Esophagus squamous epithelium (tissue), 5 donors: ENCODE data around the gene HOXC13. TPM values are rescaled to one million over a fixed set of nuclear protein-coding genes. Genes with fewer than 3 reads are reported as not detected.
A peak's percentile ranks its signal among the peaks of the same experiment; 100 is the strongest.

ENCODE experiments used
- DNase-seq: peaks from one replicate; lab custom pipeline; 2025; lab: John Stamatoyannopoulos, UW
- H3K27ac ChIP-seq, 4 donors: fragments of 200-600 bp; sonication (generic); one replicate each; pipeline ENCODE4 v1.5.1; 2016 to 2019; ENCODE audit warnings: mild to moderate bottlenecking in 1 of 4
- H3K27me3 ChIP-seq, 4 donors: fragments of 200-600 bp; sonication (generic); 1 replicate in 3 of 4; 2 replicates in 1 of 4; pipeline versions ENCODE4 v1.5.1 to v1.6.0; 2017 to 2021; ENCODE audit warnings: antibody characterized with exemption in 1 of 4
- H3K36me3 ChIP-seq, 3 donors: fragments of 200-600 bp; sonication (generic); one replicate each; pipeline ENCODE4 v1.5.1; 2016 to 2019
- H3K4me1 ChIP-seq, 3 donors: fragments of 200-600 bp; sonication (generic); one replicate each; pipeline ENCODE4 v1.5.1; 2017 to 2019
- H3K4me3 ChIP-seq, 4 donors: fragments of 200-600 bp; sonication (generic); 1 replicate in 3 of 4; 2 replicates in 1 of 4; pipeline ENCODE4 v1.5.1; 2016 to 2019; ENCODE audit warnings: mild to moderate bottlenecking in 2 of 4, moderate library complexity in 1 of 4
- H3K9me3 ChIP-seq, 3 donors: fragments of 200-600 bp; sonication (generic); one replicate each; pipeline ENCODE4 v1.5.1; 2016 to 2019
- POLR2A ChIP-seq, 4 donors: fragments of 450-650 bp; IDR thresholded peaks; one replicate each; pipeline ENCODE4 v1.6.1; 2017; ENCODE audit warnings: antibody characterized with exemption in 4 of 4, mild to moderate bottlenecking in 4 of 4, moderate library complexity in 3 of 4
- WGBS, 2 donors: methylation state at CpG; one replicate each; pipeline ENCODE4 v1.1.5; 2018; 5-methylcytosine and 5-hydroxymethylcytosine counted together
- intact Hi-C: fragments of 100-400 bp; cut with DNase I; formaldehyde crosslinking; loops from one replicate; pipeline ENCODE4 v1.15.0; 2022
- total RNA-seq, 4 donors: library from RNA; depleted of rRNA; stranded (reverse); fragments of >200 nt; gene quantifications; one replicate each; pipeline ENCODE4 v1.1.0, GENCODE V29; 2016
- TF ChIP-seq, protein P1 (sequence below), 6 experiments: fragments of 450-650 bp in 4 of 6; fragments of 200-600 bp in 2 of 6; sonication (generic) in 2 of 6; IDR thresholded peaks; one replicate each; pipeline ENCODE4 v1.5.1; 2016 to 2019; ENCODE audit warnings: antibody characterized with exemption in 6 of 6, mild to moderate bottlenecking in 4 of 6, moderate library complexity in 4 of 6
- donor health status: DM: yes; HTN: yes; CAD: no.

HOXC13 gene
- total RNA-seq, 4 donors from 2014 or later, result 0.83 TPM; not detected in 3

- WGBS, 2 donors, result 7 to 9% methylated on average over 23 to 25 of the region's 30 CpGs
- DNase-seq, result no peak
- no peaks in the 10 kb centered on the region for H3K36me3 ChIP-seq
- intact Hi-C loops, result no loop called here
- no peak overlapping the region for H3K27ac ChIP-seq
- H3K27me3 ChIP-seq, result peaks cover 47 to 100% (median 78%) of the 10 kb centered on the region in 4 donors
- no peak overlapping the region for H3K4me3 ChIP-seq
- H3K9me3 ChIP-seq, result no peaks in the 10 kb centered on the region
- H3K4me1 ChIP-seq, result peaks cover 18 to 35% (median 20%) of the 10 kb centered on the region in 3 donors
- TF ChIP-seq, protein P1, sequence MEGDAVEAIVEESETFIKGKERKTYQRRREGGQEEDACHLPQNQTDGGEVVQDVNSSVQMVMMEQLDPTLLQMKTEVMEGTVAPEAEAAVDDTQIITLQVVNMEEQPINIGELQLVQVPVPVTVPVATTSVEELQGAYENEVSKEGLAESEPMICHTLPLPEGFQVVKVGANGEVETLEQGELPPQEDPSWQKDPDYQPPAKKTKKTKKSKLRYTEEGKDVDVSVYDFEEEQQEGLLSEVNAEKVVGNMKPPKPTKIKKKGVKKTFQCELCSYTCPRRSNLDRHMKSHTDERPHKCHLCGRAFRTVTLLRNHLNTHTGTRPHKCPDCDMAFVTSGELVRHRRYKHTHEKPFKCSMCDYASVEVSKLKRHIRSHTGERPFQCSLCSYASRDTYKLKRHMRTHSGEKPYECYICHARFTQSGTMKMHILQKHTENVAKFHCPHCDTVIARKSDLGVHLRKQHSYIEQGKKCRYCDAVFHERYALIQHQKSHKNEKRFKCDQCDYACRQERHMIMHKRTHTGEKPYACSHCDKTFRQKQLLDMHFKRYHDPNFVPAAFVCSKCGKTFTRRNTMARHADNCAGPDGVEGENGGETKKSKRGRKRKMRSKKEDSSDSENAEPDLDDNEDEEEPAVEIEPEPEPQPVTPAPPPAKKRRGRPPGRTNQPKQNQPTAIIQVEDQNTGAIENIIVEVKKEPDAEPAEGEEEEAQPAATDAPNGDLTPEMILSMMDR (IDR thresholded peaks at IDR 0.05), result no peak
- TF ChIP-seq POLR2A (IDR thresholded peaks at IDR 0.05), result no peak
Observed at GRCh38 chr12:53983950-53984572, 45.4 kb downstream of the HOXC13 start.

GRCh38 chr12:53984901-53985691 is 46.5 kb downstream of the HOXC13 start, which contains the start of gene HOXC10:
HOXC10 (plus strand) TSS chr12:53985146; CDS start chr12:53985260, 114 bp downstream.
- peak; percentile 6 for DNase-seq
- 1 to 23% methylated on average over 7 to 15 of the region's 55 CpGs for WGBS, 2 donors
- intact Hi-C loops, result no loop called here

DNA sequence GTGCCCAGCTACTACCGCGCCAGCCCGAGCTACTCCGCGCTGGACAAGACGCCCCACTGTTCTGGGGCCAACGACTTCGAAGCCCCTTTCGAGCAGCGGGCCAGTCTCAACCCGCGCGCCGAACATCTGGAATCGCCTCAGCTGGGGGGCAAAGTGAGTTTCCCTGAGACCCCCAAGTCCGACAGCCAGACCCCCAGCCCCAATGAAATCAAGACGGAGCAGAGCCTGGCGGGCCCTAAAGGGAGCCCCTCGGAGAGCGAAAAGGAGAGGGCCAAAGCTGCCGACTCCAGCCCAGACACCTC is 47.0 kb downstream of the HOXC13 start:
- no CpG with 5 or more reads among the region's 21 CpGs for WGBS, 2 donors
- Histone ChIP-seq H3K27me3 (peaks cover 43 to 100% (median 85%) of the 10 kb centered on the region in 4 donors), H3K4me3 (peak overlapping the region; percentile 21 to 55 (median 32)), H3K4me1 (peaks cover 18 to 44% (median 20%) of the 10 kb centered on the region in 3 donors), H3K36me3 (no peaks in the 10 kb centered on the region), H3K27ac (no peak overlapping the region), H3K9me3 (no peaks in the 10 kb centered on the region)
- no peak for DNase-seq
- intact Hi-C loops, result no loop called here
- TF ChIP-seq POLR2A (IDR thresholded peaks at IDR 0.05), result no peak
- TF ChIP-seq, protein P1 (IDR thresholded peaks at IDR 0.05), result no peak

More at GRCh38 chr12:53984901-53985691, 46.5 kb downstream of the HOXC13 start, which contains the start of gene HOXC10:
- H3K4me1 ChIP-seq, result peaks cover 18 to 42% (median 20%) of the 10 kb centered on the region in 3 donors
- no peak for TF ChIP-seq POLR2A (IDR thresholded peaks at IDR 0.05)
- TF ChIP-seq, protein P1 (IDR thresholded peaks at IDR 0.05), result peak; percentile 14 to 76 (median 60)
- H3K27ac ChIP-seq, result no peak within 1 kb of the TSS
- H3K4me3 ChIP-seq, result peak within 1 kb of the TSS; percentile 21 to 55 (median 32)
- H3K9me3 ChIP-seq, result no peaks in the 10 kb centered on the region
- H3K36me3 ChIP-seq, result no peaks in the 10 kb centered on the region
- peaks cover 44 to 100% (median 80%) of the 10 kb centered on the region in 4 donors for H3K27me3 ChIP-seq

DNA sequence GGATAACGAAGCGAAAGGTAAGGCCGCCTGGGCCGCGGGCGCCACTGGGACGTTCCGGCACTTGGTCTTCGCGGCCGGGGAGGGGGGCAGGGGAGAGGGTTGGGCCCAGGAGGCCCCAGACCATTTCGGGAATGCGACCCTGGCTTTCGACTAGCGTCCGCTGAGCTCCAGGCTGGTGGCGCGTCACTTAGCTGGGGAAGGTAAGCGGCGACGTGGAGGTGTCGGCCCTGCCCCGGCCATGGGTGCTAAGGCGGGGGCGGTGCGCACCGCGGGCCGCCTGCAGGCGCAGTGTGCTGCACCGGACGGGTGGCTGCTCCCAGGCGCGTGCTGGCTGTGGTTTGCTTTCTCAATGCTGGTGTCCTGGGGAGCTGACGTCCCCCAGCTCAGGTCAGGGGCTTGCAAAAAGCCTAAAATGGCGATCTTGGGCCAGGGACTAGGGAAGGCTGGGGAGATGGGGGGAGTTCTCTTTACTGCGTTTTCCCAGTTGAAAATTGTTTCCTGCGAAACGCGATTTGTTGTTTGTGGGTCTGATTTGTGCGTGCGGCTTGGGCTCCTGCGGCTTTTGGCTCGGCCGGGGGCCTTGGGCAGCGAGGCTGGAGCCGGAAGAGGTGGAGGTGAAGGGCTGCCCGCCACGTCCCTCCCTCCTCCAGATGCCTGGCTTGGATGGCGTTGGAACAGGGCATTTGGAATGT is 47.5 kb downstream of the HOXC13 start:
- no peaks in the 10 kb centered on the region for H3K36me3 ChIP-seq
- TF ChIP-seq POLR2A (IDR thresholded peaks at IDR 0.05), result no peak
- TF ChIP-seq, protein P1 (IDR thresholded peaks at IDR 0.05), result peak in 1 of 6 experiments; percentile 30
- H3K9me3 ChIP-seq, result no peaks in the 10 kb centered on the region
- peaks cover 43 to 100% (median 90%) of the 10 kb centered on the region in 4 donors for H3K27me3 ChIP-seq
- no peak overlapping the region for H3K27ac ChIP-seq
- intact Hi-C loops, result no loop called here
- H3K4me3 ChIP-seq, result peak overlapping the region; percentile 21 to 55 (median 32)
- peaks cover 18 to 47% (median 20%) of the 10 kb centered on the region in 3 donors for H3K4me1 ChIP-seq
- WGBS, 2 donors, result 0 to 5% methylated on average over 11 to 13 of the region's 50 CpGs
- DNase-seq, result no peak
